HepG2 (cell line): ENCODE measurements around the gene TM4SF5. TPM values are rescaled to one million over a fixed set of nuclear protein-coding genes. Genes with fewer than 3 reads are reported as not detected.

Experiments used
- ATAC-seq: fragments of 200-7000 bp; cut with Tn5 transposase; 3 replicates; pipeline ENCODE4 v1.9.1; 2020; ENCODE audit warnings: mild to moderate bottlenecking, moderate library complexity
- BruUV-seq: library from RNA; stranded (reverse); fragments of 400-500 nt; replicated peaks from 2 replicates; lab custom pipeline; 2021; lab: Mats Ljungman, UMichigan
- CTCF ChIA-PET: fragments of 300-600 bp; formaldehyde crosslinking; extraction: SDS; loops from one replicate; lab custom pipeline; 2021; ENCODE audit warnings: low total read pairs, inconsistent platforms, low intra/inter-chr PET ratio; lab: Yijun Ruan, JAX
- POLR2A ChIA-PET: fragments of 350-600 bp; sonication (Branson Sonifier 250); formaldehyde crosslinking; loops from one replicate; lab custom pipeline; 2020; ENCODE audit warnings: antibody characterized with exemption, inconsistent platforms; lab: Yijun Ruan, JAX
- DNase-seq: peaks from one replicate; pipeline ENCODE4 v3.0.0-alpha.2; 2015; ENCODE audit warnings: low spot score
- FAIRE-seq: peaks from 3 replicates; lab custom pipeline; 2011; peaks lifted over from hg19 to GRCh38; lab: Jason Lieb, UNC
- H2AFZ ChIP-seq: one replicate; pipeline ENCODE4 v1.6.1; 2011; ENCODE audit warnings: low read length, inconsistent platforms
- H3K27ac ChIP-seq: fragments of 300-600 bp; 3 replicates; pipeline ENCODE4 v1.8.0; 2011; ENCODE audit warnings: mixed run types, mild to moderate bottlenecking, mixed read lengths, low read length, inconsistent platforms; ENCODE audit not compliant: insufficient read depth; ENCODE audit errors: extremely low read length
- H3K27me3 ChIP-seq, 2 experiments: fragments of 200-600 bp in 1 of 2; 2 replicates in 1 of 2; 3 replicates in 1 of 2; pipeline versions ENCODE4 v1.6.0 to v1.8.0; 2011; ENCODE audit warnings: low read length in 2 of 2, mild to moderate bottlenecking in 2 of 2, moderate library complexity in 2 of 2, inconsistent platforms in 1 of 2; ENCODE audit not compliant: insufficient read depth in 2 of 2, control insufficient read depth in 1 of 2
- H3K36me3 ChIP-seq, 2 experiments: fragments of 200-600 bp in 1 of 2; replicated peaks in 1 of 2; 2 replicates in 1 of 2; 3 replicates in 1 of 2; pipeline versions ENCODE4 v1.5.1 to v1.8.0; 2011; ENCODE audit warnings: low read length in 2 of 2, inconsistent platforms in 1 of 2; ENCODE audit not compliant: insufficient read depth in 2 of 2, control insufficient read depth in 1 of 2
- H3K4me1 ChIP-seq: 2 replicates; pipeline ENCODE4 v1.5.1; 2012; ENCODE audit warnings: low read length, inconsistent platforms; ENCODE audit not compliant: insufficient read depth
- H3K4me2 ChIP-seq: 2 replicates; pipeline ENCODE4 v1.6.0; 2011; ENCODE audit warnings: low read depth, low read length, inconsistent platforms
- H3K4me3 ChIP-seq, 3 experiments: fragments of 200-600 bp in 1 of 3; sonication (generic), shearing (Covaris generic) in 1 of 3; replicated peaks in 1 of 3; 2 replicates each; pipeline ENCODE4 v1.5.1; 2011 to 2016; ENCODE audit warnings: low read length in 3 of 3, inconsistent platforms in 2 of 3, low read depth in 2 of 3, mild to moderate bottlenecking in 2 of 3, control low read depth in 1 of 3, mixed read lengths in 1 of 3; ENCODE audit not compliant: insufficient read depth in 1 of 3
- H3K79me2 ChIP-seq: one replicate; pipeline ENCODE4 v1.6.1; 2011; ENCODE audit warnings: low read length, inconsistent platforms; ENCODE audit not compliant: insufficient read depth
- H3K9ac ChIP-seq: 2 replicates; pipeline ENCODE4 v1.6.0; 2011; ENCODE audit warnings: mild to moderate bottlenecking, low read depth, low read length, inconsistent platforms; ENCODE audit not compliant: insufficient read depth
- H3K9me3 ChIP-seq: 2 replicates; pipeline ENCODE4 v1.5.1; 2012; ENCODE audit warnings: mild to moderate bottlenecking, low read length
- H4K20me1 ChIP-seq: 2 replicates; pipeline ENCODE4 v1.6.0; 2011; ENCODE audit warnings: inconsistent platforms, mild to moderate bottlenecking, low read length, moderate library complexity; ENCODE audit not compliant: insufficient read depth
- DNMT3B ChIP-seq: conservative IDR thresholded peaks from 2 replicates; pipeline ENCODE4 v1.6.1; 2016; ENCODE audit warnings: missing biosample characterization, control low read depth
- DPF2 ChIP-seq: sonication (generic); formaldehyde crosslinking; IDR thresholded peaks from 2 replicates; pipeline ENCODE4 v1.4.0; 2020; ENCODE audit warnings: mild to moderate bottlenecking, low read depth, missing genetic modification reagents, borderline replicate concordance
- KAT7 ChIP-seq: IDR thresholded peaks from 2 replicates; pipeline ENCODE4 v1.6.1; 2018; ENCODE audit warnings: borderline replicate concordance, missing compliant biosample characterization
- KMT2B ChIP-seq: IDR thresholded peaks from 2 replicates; pipeline ENCODE4 v1.6.1; 2016; ENCODE audit warnings: missing genetic modification reagents, missing compliant biosample characterization
- MIER3 ChIP-seq: IDR thresholded peaks from 2 replicates; pipeline ENCODE4 v1.6.1; 2016; ENCODE audit warnings: missing compliant biosample characterization, borderline replicate concordance
- NAIF1 ChIP-seq: sonication (generic); formaldehyde crosslinking; IDR thresholded peaks from 2 replicates; pipeline ENCODE4 v1.5.0; 2020; ENCODE audit warnings: mild to moderate bottlenecking, missing genetic modification reagents, borderline replicate concordance
- PAWR ChIP-seq: sonication (generic); formaldehyde crosslinking; IDR thresholded peaks from 2 replicates; pipeline ENCODE4 v1.4.0; 2020; ENCODE audit warnings: missing genetic modification reagents, mild to moderate bottlenecking, borderline replicate concordance
- PHF20 ChIP-seq: sonication (generic); formaldehyde crosslinking; IDR thresholded peaks from 2 replicates; pipeline ENCODE4 v1.5.0; 2020; ENCODE audit warnings: mild to moderate bottlenecking, missing genetic modification reagents
- SMYD3 ChIP-seq: sonication (generic); formaldehyde crosslinking; IDR thresholded peaks from 2 replicates; pipeline ENCODE4 v1.8.1; 2023; ENCODE audit warnings: mild to moderate bottlenecking, missing genetic modification reagents
- TBX2 ChIP-seq: sonication (generic); formaldehyde crosslinking; IDR thresholded peaks from 2 replicates; pipeline ENCODE4 v1.5.0; 2020; ENCODE audit warnings: missing genetic modification reagents, mild to moderate bottlenecking, borderline replicate concordance
- ZNF17 ChIP-seq: sonication (generic); formaldehyde crosslinking; IDR thresholded peaks from 2 replicates; pipeline ENCODE4 v1.5.0; 2020; ENCODE audit warnings: mild to moderate bottlenecking, missing genetic modification reagents
- ZNF317 ChIP-seq: sonication (generic); formaldehyde crosslinking; IDR thresholded peaks from 2 replicates; pipeline ENCODE4 v1.5.0; 2020; ENCODE audit warnings: mild to moderate bottlenecking, missing genetic modification reagents
- ZNF513 ChIP-seq: sonication (generic); formaldehyde crosslinking; conservative IDR thresholded peaks from 2 replicates; pipeline ENCODE4 v1.5.0; 2020; ENCODE audit warnings: missing genetic modification reagents
- ZNF713 ChIP-seq: sonication (generic); formaldehyde crosslinking; IDR thresholded peaks from 2 replicates; pipeline ENCODE4 v1.4.0; 2020; ENCODE audit warnings: mild to moderate bottlenecking, missing genetic modification reagents
- ZSCAN12 ChIP-seq: sonication (generic); formaldehyde crosslinking; IDR thresholded peaks from 2 replicates; pipeline ENCODE4 v1.9.0; 2021; ENCODE audit warnings: mild to moderate bottlenecking, missing genetic modification reagents
- WGBS: methylation state at CpG from one replicate; pipeline ENCODE4 v1.1.6; 2017; ENCODE audit warnings: low lambda C conversion rate; 5-methylcytosine and 5-hydroxymethylcytosine counted together
- in situ Hi-C: cut with HindIII; loops from 2 replicates; pipeline ENCODE4 v1.10.0; 2017; ENCODE audit warnings: low pct_unique_long_range_greater_than_20kb; ENCODE audit not compliant: extremely low pct_ligation_motif_present
- intact Hi-C: fragments of 100-400 bp; cut with micrococcal nuclease; formaldehyde crosslinking; loops from one replicate; pipeline ENCODE4 v1.10.0; 2022; ENCODE audit not compliant: unreplicated experiment
- polyA plus RNA-seq, 8 experiments: library from polyadenylated mRNA; depleted of rRNA in 3 of 8; stranded (reverse) in 7 of 8; unstranded in 1 of 8; fragments of >200 nt; fragmentation: Illumina TruSeq in 4 of 8; extraction: Trizol in 4 of 8; gene quantifications; 2 replicates each; pipeline versions ENCODE4 v1.2.1 to v1.2.3, GENCODE V29; 2011 to 2016; ENCODE audit warnings: low read depth in 4 of 8, missing spikeins in 1 of 8, mixed read lengths in 1 of 8; ENCODE audit not compliant: insufficient read depth in 1 of 8
- total RNA-seq, 5 experiments: library from RNA; depleted of rRNA; stranded (reverse); fragments of >200 nt; fragmentation: Illumina TruSeq; extraction: Trizol; gene quantifications; 2 replicates each; pipeline ENCODE4 v1.2.3, GENCODE V29; 2016; ENCODE audit warnings: low read depth in 1 of 5
- TF ChIP-seq, protein P1 (sequence below): sonication (generic); formaldehyde crosslinking; IDR thresholded peaks from 2 replicates; pipeline ENCODE4 v1.4.0; 2020; ENCODE audit warnings: mild to moderate bottlenecking, missing genetic modification reagents
- TF ChIP-seq, protein P2 (sequence below): sonication (generic); formaldehyde crosslinking; IDR thresholded peaks from 2 replicates; pipeline ENCODE4 v1.5.0; 2020; ENCODE audit warnings: missing genetic modification reagents
- TF ChIP-seq, protein P3 (sequence below): sonication (generic); formaldehyde crosslinking; IDR thresholded peaks from 2 replicates; pipeline ENCODE4 v1.5.1; 2020; ENCODE audit warnings: mild to moderate bottlenecking, moderate library complexity, missing genetic modification reagents

The TM4SF5 gene
- total and polyA plus RNA-seq, 2 of the 13 experiments (the other 11 are each of a cell fraction or from before 2014, with no cell fraction given) = 30.1 to 126 TPM

- Histone ChIP-seq H3K27ac (peak overlapping the region; percentile 95), H3K79me2 (no peaks in the 10 kb centered on the region), H3K9me3 (no peaks in the 10 kb centered on the region), H3K4me2 (peak overlapping the region; percentile 32; the same call in 1 of the 2 replicates), H2AFZ (no peak overlapping the region), H3K4me1 (peaks cover 66% of the 10 kb centered on the region), H3K4me3 (no peak overlapping the region), H4K20me1 (no peaks in the 10 kb centered on the region), H3K9ac (peak overlapping the region; percentile 12; the same call in 1 of the 2 replicates), H3K36me3 (no peaks in the 10 kb centered on the region), H3K27me3 (no peaks in the 10 kb centered on the region)
- peak; percentile 98 for ATAC-seq
- WGBS = 1% methylated on average over 10 of the region's 10 CpGs
- in situ Hi-C loops (no loop called here), intact Hi-C loops (loop anchor here (2.0 kb wide), 1 partner anchor 29 kb away; the partner anchor contains the start of gene GLTPD2)
- ChIA-PET CTCF (no interaction called here), POLR2A (interaction anchor here (1.0 to 1.3 kb wide), 2 partner anchors 12 to 29 kb away, joined by 3 to 11 read pairs; partner anchors contain the start of genes GLTPD2 and TM4SF5)
- no TSS peak for BruUV-seq
- FAIRE-seq = peak; percentile 93
- DNase-seq = peak; percentile 100
- no peak for TF ChIP-seq PAWR (CRISPR knock-in tag)
- peak; percentile 45; the same call in 1 of the 2 replicates for TF ChIP-seq KAT7 (CRISPR knock-in tag)
- peak; percentile 93 for TF ChIP-seq MIER3 (CRISPR knock-in tag)
- no peak for TF ChIP-seq PHF20
- peak; percentile 96 for TF ChIP-seq TBX2 (CRISPR knock-in tag)
- TF ChIP-seq ZNF317 (CRISPR knock-in tag) = peak; percentile 72; the same call in 1 of the 2 replicates
- TF ChIP-seq ZNF713 = 0 out of 2 replicates have a peak, but pooled peaks have one; percentile 63
- TF ChIP-seq DPF2 (CRISPR knock-in tag) = peak; percentile 93
- TF ChIP-seq ZNF513 = no peak
- TF ChIP-seq, protein P1, sequence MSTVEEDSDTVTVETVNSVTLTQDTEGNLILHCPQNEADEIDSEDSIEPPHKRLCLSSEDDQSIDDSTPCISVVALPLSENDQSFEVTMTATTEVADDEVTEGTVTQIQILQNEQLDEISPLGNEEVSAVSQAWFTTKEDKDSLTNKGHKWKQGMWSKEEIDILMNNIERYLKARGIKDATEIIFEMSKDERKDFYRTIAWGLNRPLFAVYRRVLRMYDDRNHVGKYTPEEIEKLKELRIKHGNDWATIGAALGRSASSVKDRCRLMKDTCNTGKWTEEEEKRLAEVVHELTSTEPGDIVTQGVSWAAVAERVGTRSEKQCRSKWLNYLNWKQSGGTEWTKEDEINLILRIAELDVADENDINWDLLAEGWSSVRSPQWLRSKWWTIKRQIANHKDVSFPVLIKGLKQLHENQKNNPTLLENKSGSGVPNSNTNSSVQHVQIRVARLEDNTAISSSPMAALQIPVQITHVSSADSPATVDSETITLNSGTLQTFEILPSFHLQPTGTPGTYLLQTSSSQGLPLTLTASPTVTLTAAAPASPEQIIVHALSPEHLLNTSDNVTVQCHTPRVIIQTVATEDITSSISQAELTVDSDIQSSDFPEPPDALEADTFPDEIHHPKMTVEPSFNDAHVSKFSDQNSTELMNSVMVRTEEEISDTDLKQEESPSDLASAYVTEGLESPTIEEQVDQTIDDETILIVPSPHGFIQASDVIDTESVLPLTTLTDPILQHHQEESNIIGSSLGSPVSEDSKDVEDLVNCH (CRISPR knock-in tag) = no peak
- TF ChIP-seq ZNF17 = no peak
- TF ChIP-seq NAIF1 (CRISPR knock-in tag) = 0 out of 2 replicates have a peak, but pooled peaks have one; percentile 37
- no peak for TF ChIP-seq KMT2B (CRISPR knock-in tag)
- TF ChIP-seq, protein P2, sequence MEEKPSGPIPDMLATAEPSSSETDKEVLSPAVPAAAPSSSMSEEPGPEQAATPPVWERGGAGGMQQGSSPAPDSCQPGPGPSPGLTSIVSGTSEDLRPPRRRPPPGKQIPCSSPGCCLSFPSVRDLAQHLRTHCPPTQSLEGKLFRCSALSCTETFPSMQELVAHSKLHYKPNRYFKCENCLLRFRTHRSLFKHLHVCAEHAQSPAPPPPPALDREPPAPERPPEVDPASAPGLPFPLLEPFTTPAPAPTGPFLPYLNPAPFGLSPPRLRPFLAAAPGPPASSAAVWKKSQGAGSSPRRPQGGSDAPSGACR = 0 out of 2 replicates have a peak, but pooled peaks have one; percentile 58
- TF ChIP-seq SMYD3 (CRISPR knock-in tag) = peak; percentile 81
- TF ChIP-seq ZSCAN12 (CRISPR knock-in tag) = no peak
- TF ChIP-seq DNMT3B (CRISPR knock-in tag) = 0 out of 2 replicates have a peak, but pooled peaks have one; percentile 30
- TF ChIP-seq, protein P3, sequence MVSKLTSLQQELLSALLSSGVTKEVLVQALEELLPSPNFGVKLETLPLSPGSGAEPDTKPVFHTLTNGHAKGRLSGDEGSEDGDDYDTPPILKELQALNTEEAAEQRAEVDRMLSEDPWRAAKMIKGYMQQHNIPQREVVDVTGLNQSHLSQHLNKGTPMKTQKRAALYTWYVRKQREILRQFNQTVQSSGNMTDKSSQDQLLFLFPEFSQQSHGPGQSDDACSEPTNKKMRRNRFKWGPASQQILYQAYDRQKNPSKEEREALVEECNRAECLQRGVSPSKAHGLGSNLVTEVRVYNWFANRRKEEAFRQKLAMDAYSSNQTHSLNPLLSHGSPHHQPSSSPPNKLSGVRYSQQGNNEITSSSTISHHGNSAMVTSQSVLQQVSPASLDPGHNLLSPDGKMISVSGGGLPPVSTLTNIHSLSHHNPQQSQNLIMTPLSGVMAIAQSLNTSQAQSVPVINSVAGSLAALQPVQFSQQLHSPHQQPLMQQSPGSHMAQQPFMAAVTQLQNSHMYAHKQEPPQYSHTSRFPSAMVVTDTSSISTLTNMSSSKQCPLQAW = peak; percentile 88
Measured at GRCh38 chr17:4759776-4760236, 11.9 kb upstream of the TM4SF5 start.
